MM.1S (cell line): ENCODE results near the gene LRRC27.

Source experiments
- DNase-seq: peaks from one replicate; pipeline ENCODE4 v3.0.0-alpha.2; 2015
- H2AFZ ChIP-seq: fragments of 300-600 bp; sonication (generic); 2 replicates; pipeline ENCODE4 v1.6.0; 2016; ENCODE audit warnings: antibody characterized with exemption, low read length
- H3F3A ChIP-seq: fragments of 300-600 bp; sonication (generic); 2 replicates; pipeline ENCODE4 v1.6.1; 2016; ENCODE audit warnings: mild to moderate bottlenecking, antibody characterized with exemption, low read length, moderate library complexity, mixed read lengths; ENCODE audit not compliant: insufficient read depth
- H3K27ac ChIP-seq: fragments of 300-600 bp; sonication (generic); 2 replicates; pipeline ENCODE4 v1.5.1; 2016; ENCODE audit warnings: mild to moderate bottlenecking, low read length
- H3K27me3 ChIP-seq: fragments of 300-600 bp; sonication (generic); replicated peaks from 2 replicates; pipeline ENCODE4 v1.6.0; 2016; ENCODE audit warnings: low read length; ENCODE audit not compliant: insufficient read depth
- H3K36me3 ChIP-seq: fragments of 300-600 bp; sonication (generic); replicated peaks from 2 replicates; pipeline ENCODE4 v1.6.1; 2016; ENCODE audit warnings: mild to moderate bottlenecking, low read length, mixed read lengths; ENCODE audit not compliant: insufficient read depth
- H3K4me1 ChIP-seq: fragments of 300-600 bp; sonication (generic); 2 replicates; pipeline ENCODE4 v1.6.1; 2016; ENCODE audit warnings: low read length, mixed read lengths
- H3K4me2 ChIP-seq: fragments of 300-600 bp; sonication (generic); 2 replicates; pipeline ENCODE4 v1.6.0; 2016; ENCODE audit warnings: low read depth, low read length
- H3K4me3 ChIP-seq: fragments of 300-600 bp; sonication (generic); 2 replicates; pipeline ENCODE4 v1.5.1; 2016; ENCODE audit warnings: low read length, mixed read lengths
- H3K79me2 ChIP-seq: fragments of 300-600 bp; sonication (generic); 2 replicates; pipeline ENCODE4 v1.6.1; 2016; ENCODE audit warnings: mixed run types, low read length, mixed read lengths
- H3K9ac ChIP-seq: fragments of 300-600 bp; sonication (generic); 2 replicates; pipeline ENCODE4 v1.6.1; 2016; ENCODE audit warnings: low read length, mixed read lengths
- H3K9me2 ChIP-seq: fragments of 300-600 bp; sonication (generic); replicated peaks from 2 replicates; pipeline ENCODE4 v1.6.1; 2016; ENCODE audit warnings: mild to moderate bottlenecking, low read length, mixed read lengths; ENCODE audit not compliant: insufficient read depth
- H3K9me3 ChIP-seq: fragments of 300-600 bp; sonication (generic); replicated peaks from 2 replicates; pipeline ENCODE4 v1.6.1; 2016; ENCODE audit warnings: mild to moderate bottlenecking, low read length, mixed read lengths; ENCODE audit not compliant: insufficient read depth
- H4K20me1 ChIP-seq: fragments of 300-600 bp; sonication (generic); 2 replicates; pipeline ENCODE4 v1.6.1; 2016; ENCODE audit warnings: mild to moderate bottlenecking, low read length, moderate library complexity, mixed read lengths; ENCODE audit not compliant: insufficient read depth
- CTCF ChIP-seq: fragments of 300-600 bp; sonication (generic); IDR thresholded peaks from 2 replicates; pipeline ENCODE4 v1.5.1; 2016; ENCODE audit warnings: antibody characterized with exemption, low read length, mixed read lengths
- EZH2 ChIP-seq: fragments of 300-600 bp; sonication (generic); optimal IDR thresholded peaks from 2 replicates; pipeline ENCODE3; 2017; ENCODE audit warnings: low read depth, mild to moderate bottlenecking, antibody characterized with exemption, low read length, mixed read lengths
- EZH2phosphoT487 ChIP-seq: fragments of 300-600 bp; sonication (generic); IDR thresholded peaks from 2 replicates; pipeline ENCODE4 v1.6.1; 2018; ENCODE audit warnings: antibody characterized with exemption, low read length

Gene LRRC27

GRCh38 chr10:132292287-132293200, 39.4 kb upstream of the LRRC27 start:
- DNase-seq: no peak
- Histone ChIP-seq H3F3A (no peaks in the 10 kb centered on the region), H3K4me2 (no peak overlapping the region), H3K9me2 (no peaks in the 10 kb centered on the region), H3K27me3 (no peaks in the 10 kb centered on the region), H3K9me3 (no peaks in the 10 kb centered on the region), H2AFZ (no peak overlapping the region), H3K36me3 (no peaks in the 10 kb centered on the region), H3K79me2 (peaks cover 70% of the 10 kb centered on the region), H3K4me1 (no peaks in the 10 kb centered on the region), H3K27ac (no peak overlapping the region), H4K20me1 (no peaks in the 10 kb centered on the region), H3K9ac (no peak overlapping the region), H3K4me3 (no peak overlapping the region)
- TF ChIP-seq EZH2 (no peak), CTCF (no peak), EZH2phosphoT487 (no peak)

GRCh38 chr10:132293201-132293812, 38.7 kb upstream of the LRRC27 start:
- H3K27me3 ChIP-seq: no peaks in the 10 kb centered on the region
- TF ChIP-seq EZH2 (no peak), CTCF (no peak), EZH2phosphoT487 (no peak)
- H3K36me3 ChIP-seq: no peaks in the 10 kb centered on the region
- H3K4me2 ChIP-seq: no peak overlapping the region
- H3K4me1 ChIP-seq: no peaks in the 10 kb centered on the region
- no peaks in the 10 kb centered on the region for H4K20me1 ChIP-seq
- no peak overlapping the region for H3K27ac ChIP-seq
- no peak overlapping the region for H3K4me3 ChIP-seq
- no peak for DNase-seq
- no peaks in the 10 kb centered on the region for H3K9me2 ChIP-seq
- no peaks in the 10 kb centered on the region for H3K9me3 ChIP-seq
- peaks cover 71% of the 10 kb centered on the region for H3K79me2 ChIP-seq
- no peaks in the 10 kb centered on the region for H3F3A ChIP-seq
- no peak overlapping the region for H3K9ac ChIP-seq
- no peak overlapping the region for H2AFZ ChIP-seq

- no peaks in the 10 kb centered on the region for H3K9me2 ChIP-seq
- H3K36me3 ChIP-seq: no peaks in the 10 kb centered on the region
- H3K27me3 ChIP-seq: no peaks in the 10 kb centered on the region
- no peak overlapping the region for H3K4me2 ChIP-seq
- no peak overlapping the region for H3K27ac ChIP-seq
- no peak overlapping the region for H3K9ac ChIP-seq
- TF ChIP-seq CTCF (no peak), EZH2phosphoT487 (no peak), EZH2 (no peak)
- no peaks in the 10 kb centered on the region for H3F3A ChIP-seq
- H3K9me3 ChIP-seq: no peaks in the 10 kb centered on the region
- H4K20me1 ChIP-seq: no peaks in the 10 kb centered on the region
- peaks cover 77% of the 10 kb centered on the region for H3K79me2 ChIP-seq
- no peaks in the 10 kb centered on the region for H3K4me1 ChIP-seq
- H3K4me3 ChIP-seq: no peak overlapping the region
- H2AFZ ChIP-seq: no peak overlapping the region
- no peak for DNase-seq
These were observed 38.0 kb upstream of the LRRC27 start for GRCh38 chr10:132293813-132294520.
